ENCODE measurements around the gene CBFA2T2. TPM values are rescaled to one million over a fixed set of nuclear protein-coding genes. Genes with fewer than 3 reads are reported as not detected.

Gene CBFA2T2
- total RNA-seq, 1 experiment from 2014 or later = 15.4 TPM

DNA sequence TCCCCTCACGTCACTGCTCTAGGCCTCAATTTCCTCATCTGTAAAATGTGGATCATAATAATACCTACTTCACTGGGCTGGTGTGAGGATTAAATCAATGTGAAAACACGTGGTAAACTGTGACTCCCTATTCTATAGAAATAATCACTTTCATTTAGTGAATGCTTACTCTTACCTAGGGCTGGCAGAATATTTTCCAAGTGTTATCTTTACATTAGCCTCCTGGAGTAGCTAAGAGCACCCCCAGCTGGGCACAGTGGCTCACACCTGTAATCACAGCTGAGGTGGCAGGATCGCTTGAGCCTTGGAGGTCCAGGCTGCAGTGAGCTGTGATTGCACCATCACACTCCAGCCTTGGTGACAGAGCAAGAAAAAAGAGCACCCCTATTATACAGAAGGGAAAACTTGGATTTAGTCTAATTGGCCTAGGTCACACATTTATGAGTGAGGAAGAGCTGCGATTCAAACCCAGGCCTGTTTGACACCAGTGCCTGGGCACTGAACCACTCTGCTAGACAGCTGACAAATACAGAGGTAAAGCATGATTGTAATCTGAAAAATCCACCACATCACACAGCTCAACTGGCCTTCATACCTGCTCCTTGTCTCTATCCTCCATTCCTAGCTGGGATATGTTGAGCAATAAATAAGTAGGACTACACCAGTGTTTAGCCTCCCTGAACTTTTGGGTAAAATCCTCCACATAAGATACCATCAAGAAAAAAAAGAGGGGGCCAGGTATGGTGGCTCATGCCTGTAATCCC, 44.9 kb upstream of the CBFA2T2 start:
- ChIA-PET CTCF (interaction anchor here (0.8 to 2.2 kb wide), 7 partner anchors 9 to 223 kb away, joined by 3 to 9 read pairs (median 4); partner anchors contain the start of gene ACTL10), POLR2A (interaction anchor here (1.2 kb wide), 1 partner anchor 13 kb away, joined by 3 read pairs; no protein-coding TSS in a partner anchor)
- TF ChIP-seq, protein P1, sequence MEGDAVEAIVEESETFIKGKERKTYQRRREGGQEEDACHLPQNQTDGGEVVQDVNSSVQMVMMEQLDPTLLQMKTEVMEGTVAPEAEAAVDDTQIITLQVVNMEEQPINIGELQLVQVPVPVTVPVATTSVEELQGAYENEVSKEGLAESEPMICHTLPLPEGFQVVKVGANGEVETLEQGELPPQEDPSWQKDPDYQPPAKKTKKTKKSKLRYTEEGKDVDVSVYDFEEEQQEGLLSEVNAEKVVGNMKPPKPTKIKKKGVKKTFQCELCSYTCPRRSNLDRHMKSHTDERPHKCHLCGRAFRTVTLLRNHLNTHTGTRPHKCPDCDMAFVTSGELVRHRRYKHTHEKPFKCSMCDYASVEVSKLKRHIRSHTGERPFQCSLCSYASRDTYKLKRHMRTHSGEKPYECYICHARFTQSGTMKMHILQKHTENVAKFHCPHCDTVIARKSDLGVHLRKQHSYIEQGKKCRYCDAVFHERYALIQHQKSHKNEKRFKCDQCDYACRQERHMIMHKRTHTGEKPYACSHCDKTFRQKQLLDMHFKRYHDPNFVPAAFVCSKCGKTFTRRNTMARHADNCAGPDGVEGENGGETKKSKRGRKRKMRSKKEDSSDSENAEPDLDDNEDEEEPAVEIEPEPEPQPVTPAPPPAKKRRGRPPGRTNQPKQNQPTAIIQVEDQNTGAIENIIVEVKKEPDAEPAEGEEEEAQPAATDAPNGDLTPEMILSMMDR (IDR thresholded peaks at IDR 0.05; ENCODE audit: unreplicated experiment) = no peak
- Mint-ChIP-seq H3K4me1 (ENCODE audit: insufficient read depth, unreplicated experiment) (peaks cover 6% of the 10 kb centered on the region), H3K27ac (ENCODE audit: low read depth, unreplicated experiment) (no peak overlapping the region), H3K36me3 (ENCODE audit: insufficient read depth, unreplicated experiment) (no peaks in the 10 kb centered on the region), H3K4me3 (ENCODE audit: unreplicated experiment) (peak overlapping the region; percentile 73), H3K27me3 (ENCODE audit: insufficient read depth, unreplicated experiment) (no peaks in the 10 kb centered on the region), H3K9me3 (ENCODE audit: unreplicated experiment) (no peaks in the 10 kb centered on the region)
- DNase-seq (ENCODE audit: unreplicated experiment) = peak; percentile 56
- no TSS peak for BruUV-seq (replicated peaks)
- intact Hi-C loops (cut with micrococcal nuclease) = loop anchor here (2.0 kb wide), 1 partner anchor 28 kb away; no protein-coding TSS in a partner anchor

DNA sequence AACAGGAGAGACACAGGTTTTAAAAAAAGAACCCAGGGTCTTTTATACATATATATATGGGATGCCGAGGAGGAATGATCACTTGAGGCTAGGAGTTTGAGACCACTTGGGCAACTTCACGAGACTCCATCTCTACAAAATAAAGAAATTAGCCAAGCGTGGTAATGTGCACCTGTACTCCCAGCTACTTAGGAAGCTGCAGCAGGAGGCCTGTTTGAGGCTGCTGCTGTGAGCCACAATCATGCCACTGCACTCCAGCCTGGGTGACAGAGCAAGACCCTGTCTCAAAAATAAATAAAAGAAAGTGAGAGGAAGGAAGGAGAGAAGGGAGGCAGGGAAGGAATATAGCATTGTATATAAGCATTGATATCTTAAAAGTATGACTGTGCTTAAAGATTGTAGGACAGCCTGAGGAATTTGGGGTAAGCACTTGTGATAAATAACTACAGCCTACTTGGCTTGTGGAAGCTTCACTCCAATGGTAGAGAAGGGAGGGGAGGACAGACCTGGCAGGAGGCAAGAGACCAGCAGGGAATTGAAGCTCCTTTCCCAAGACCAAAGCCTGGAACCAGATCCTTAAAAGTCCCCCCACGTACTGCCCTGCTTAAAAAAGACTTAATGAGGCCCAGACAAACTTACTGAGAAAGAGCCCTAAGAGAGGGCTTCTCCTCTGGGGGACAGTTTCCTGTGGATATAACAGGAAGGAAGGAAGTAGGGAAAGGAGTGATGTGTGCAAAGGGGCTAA, 43.8 kb upstream of the CBFA2T2 start:
- no peak overlapping the region for H3K4me3 Mint-ChIP-seq (ENCODE audit: unreplicated experiment)
- no peaks in the 10 kb centered on the region for H3K27me3 Mint-ChIP-seq (ENCODE audit: insufficient read depth, unreplicated experiment)
- no peak overlapping the region for H3K27ac Mint-ChIP-seq (ENCODE audit: low read depth, unreplicated experiment)
- CTCF ChIA-PET = interaction anchor here (0.5 to 1.3 kb wide), 8 partner anchors 11 to 1092 kb away, joined by 3 to 6 read pairs (median 4); no protein-coding TSS in a partner anchor
- POLR2A ChIA-PET = interaction anchor here (0.9 to 1.0 kb wide), 2 partner anchors 10 to 44 kb away, joined by 3 read pairs; partner anchors contain the start of gene CBFA2T2
- intact Hi-C loops (cut with micrococcal nuclease) = loop anchor here (2.0 kb wide), 1 partner anchor 29 kb away; no protein-coding TSS in a partner anchor
- H3K36me3 Mint-ChIP-seq (ENCODE audit: insufficient read depth, unreplicated experiment) = no peaks in the 10 kb centered on the region
- peaks cover 6% of the 10 kb centered on the region for H3K4me1 Mint-ChIP-seq (ENCODE audit: insufficient read depth, unreplicated experiment)
- TF ChIP-seq, protein P1 (IDR thresholded peaks at IDR 0.05; ENCODE audit: unreplicated experiment) = no peak
- DNase-seq (ENCODE audit: unreplicated experiment) = no peak
- H3K9me3 Mint-ChIP-seq (ENCODE audit: unreplicated experiment) = no peaks in the 10 kb centered on the region
- no TSS peak for BruUV-seq (replicated peaks)

DNA sequence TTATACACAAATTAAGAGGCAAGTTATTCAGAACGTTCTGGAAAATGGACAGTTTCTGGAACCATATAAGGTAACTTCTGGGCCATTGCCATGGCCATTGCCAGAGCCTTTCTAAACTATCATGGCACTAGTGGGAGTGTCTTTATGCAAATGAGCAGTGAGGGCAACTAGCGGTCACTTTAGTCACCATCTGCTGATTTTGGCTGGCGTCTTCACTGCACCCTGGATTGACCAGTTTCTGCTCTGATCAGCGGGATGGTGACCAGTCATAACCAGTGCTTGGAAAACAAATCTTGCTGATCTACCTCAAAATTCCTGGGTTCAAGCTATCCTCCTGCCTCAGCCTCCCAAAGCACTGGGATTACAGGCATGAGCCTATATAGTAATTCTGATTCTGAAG, 39.0 kb upstream of the CBFA2T2 start:
- H3K4me3 Mint-ChIP-seq (ENCODE audit: unreplicated experiment) = no peak overlapping the region

More for the DNA sequence above, 39.0 kb upstream of the CBFA2T2 start:
- intact Hi-C loops (cut with micrococcal nuclease) = loop anchor here (10.0 kb wide), 1 partner anchor 284 kb away; the partner anchor contains the start of gene ZNF341
- H3K36me3 Mint-ChIP-seq (ENCODE audit: insufficient read depth, unreplicated experiment) = no peaks in the 10 kb centered on the region
- H3K27ac Mint-ChIP-seq (ENCODE audit: low read depth, unreplicated experiment) = no peak overlapping the region
- ChIA-PET POLR2A (no interaction called here), CTCF (interaction anchor here (3.1 kb wide), 1 partner anchor 218 kb away, joined by 18 read pairs; no protein-coding TSS in a partner anchor)
- H3K9me3 Mint-ChIP-seq (ENCODE audit: unreplicated experiment) = no peaks in the 10 kb centered on the region
- TF ChIP-seq, protein P1 (IDR thresholded peaks at IDR 0.05; ENCODE audit: unreplicated experiment) = no peak
- peak; percentile 60 for DNase-seq (ENCODE audit: unreplicated experiment)
- BruUV-seq (replicated peaks) = no TSS peak
- H3K4me1 Mint-ChIP-seq (ENCODE audit: insufficient read depth, unreplicated experiment) = peaks cover 6% of the 10 kb centered on the region
- H3K27me3 Mint-ChIP-seq (ENCODE audit: insufficient read depth, unreplicated experiment) = no peaks in the 10 kb centered on the region
